ENCODE measurements around the gene AKT3.

Gene AKT3

GRCh38 chr1:243725075-243725474, 125.0 kb downstream of the AKT3 start:
- TF ChIP-seq ZBTB7A (IDR thresholded peaks at IDR 0.05; ENCODE audit: low read depth) (no peak), MAX (IDR thresholded peaks at IDR 0.05) (no peak), TCF12 (IDR thresholded peaks at IDR 0.05; ENCODE audit: low read depth) (no peak), REST (IDR thresholded peaks at IDR 0.05; ENCODE audit: low read depth) (no peak), CEBPB (IDR thresholded peaks at IDR 0.05) (no peak), CREB1 (IDR thresholded peaks at IDR 0.05; ENCODE audit: low read depth) (no peak), YY1 (IDR thresholded peaks at IDR 0.05; ENCODE audit: low read depth) (no peak), USF1 (IDR thresholded peaks at IDR 0.05) (no peak), NFIC (IDR thresholded peaks at IDR 0.05) (no peak), EP300 (IDR thresholded peaks at IDR 0.05; ENCODE audit: borderline replicate concordance) (no peak), TAF1 (IDR thresholded peaks at IDR 0.05; ENCODE audit: low read depth) (no peak), FOXM1 (IDR thresholded peaks at IDR 0.05; ENCODE audit: borderline replicate concordance, low read depth) (no peak)

- TF ChIP-seq FOXM1 (IDR thresholded peaks at IDR 0.05; ENCODE audit: borderline replicate concordance, low read depth) (no peak), CREB1 (IDR thresholded peaks at IDR 0.05; ENCODE audit: low read depth) (no peak), YY1 (IDR thresholded peaks at IDR 0.05; ENCODE audit: low read depth) (no peak), TCF12 (IDR thresholded peaks at IDR 0.05; ENCODE audit: low read depth) (no peak), MAX (IDR thresholded peaks at IDR 0.05) (no peak), USF1 (IDR thresholded peaks at IDR 0.05) (no peak), REST (IDR thresholded peaks at IDR 0.05; ENCODE audit: low read depth) (no peak), TAF1 (IDR thresholded peaks at IDR 0.05; ENCODE audit: low read depth) (no peak), CEBPB (IDR thresholded peaks at IDR 0.05) (no peak), TEAD4 (IDR thresholded peaks at IDR 0.05) (no peak), EP300 (IDR thresholded peaks at IDR 0.05; ENCODE audit: borderline replicate concordance) (no peak), NFIC (IDR thresholded peaks at IDR 0.05) (no peak), RAD21 (IDR thresholded peaks at IDR 0.05; ENCODE audit: low read depth) (no peak), EGR1 (IDR thresholded peaks at IDR 0.05) (no peak), ZBTB7A (IDR thresholded peaks at IDR 0.05; ENCODE audit: low read depth) (no peak)
Measured at GRCh38 chr1:243723458-243724043, 126.5 kb downstream of the AKT3 start.

- TF ChIP-seq MAX (IDR thresholded peaks at IDR 0.05) (no peak), CEBPB (IDR thresholded peaks at IDR 0.05) (no peak), ZBTB7A (IDR thresholded peaks at IDR 0.05; ENCODE audit: low read depth) (no peak), CREB1 (IDR thresholded peaks at IDR 0.05; ENCODE audit: low read depth) (no peak), EP300 (IDR thresholded peaks at IDR 0.05; ENCODE audit: borderline replicate concordance) (no peak), EGR1 (IDR thresholded peaks at IDR 0.05) (no peak), TCF12 (IDR thresholded peaks at IDR 0.05; ENCODE audit: low read depth) (no peak)
Measured at GRCh38 chr1:243723050-243723449, 127.0 kb downstream of the AKT3 start.

- TF ChIP-seq TAF1 (IDR thresholded peaks at IDR 0.05; ENCODE audit: low read depth) (no peak), REST (IDR thresholded peaks at IDR 0.05; ENCODE audit: low read depth) (no peak), EP300 (IDR thresholded peaks at IDR 0.05; ENCODE audit: borderline replicate concordance) (no peak), YY1 (IDR thresholded peaks at IDR 0.05; ENCODE audit: low read depth) (no peak), CEBPB (IDR thresholded peaks at IDR 0.05) (no peak)
Measured at GRCh38 chr1:243719476-243719875, 130.6 kb downstream of the AKT3 start.
